GM12873 (cell line): ENCODE results near the gene HOXC12.
A peak's percentile ranks its signal among the peaks of the same experiment; 100 is the strongest.

Source experiments
- TF ChIP-seq, protein P1 (sequence below): IDR thresholded peaks from 2 replicates; pipeline ENCODE4 v1.5.1; 2012; ENCODE audit warnings: low read depth, mild to moderate bottlenecking, moderate library complexity, low read length, control low read depth; ENCODE audit not compliant: insufficient read depth; ENCODE audit errors: missing control alignments

The HOXC12 gene

DNA sequence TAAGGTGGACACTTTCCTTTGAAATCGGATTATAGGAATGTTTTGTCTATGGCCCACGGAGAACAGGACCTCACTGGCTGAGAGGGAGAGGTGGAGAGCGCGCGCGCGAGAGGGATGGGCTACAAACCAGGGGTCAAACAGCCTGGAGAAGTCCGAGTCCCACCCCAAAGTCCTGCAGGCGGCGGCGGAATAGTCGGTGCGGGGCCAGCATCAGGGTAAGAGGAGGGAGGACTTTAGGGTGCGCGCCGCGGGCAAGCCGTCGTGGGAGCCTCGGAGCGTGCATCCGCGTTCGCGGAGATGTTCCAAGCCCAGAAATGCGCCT lies 50.8 kb downstream of the HOXC12 start:
- TF ChIP-seq, protein P1, sequence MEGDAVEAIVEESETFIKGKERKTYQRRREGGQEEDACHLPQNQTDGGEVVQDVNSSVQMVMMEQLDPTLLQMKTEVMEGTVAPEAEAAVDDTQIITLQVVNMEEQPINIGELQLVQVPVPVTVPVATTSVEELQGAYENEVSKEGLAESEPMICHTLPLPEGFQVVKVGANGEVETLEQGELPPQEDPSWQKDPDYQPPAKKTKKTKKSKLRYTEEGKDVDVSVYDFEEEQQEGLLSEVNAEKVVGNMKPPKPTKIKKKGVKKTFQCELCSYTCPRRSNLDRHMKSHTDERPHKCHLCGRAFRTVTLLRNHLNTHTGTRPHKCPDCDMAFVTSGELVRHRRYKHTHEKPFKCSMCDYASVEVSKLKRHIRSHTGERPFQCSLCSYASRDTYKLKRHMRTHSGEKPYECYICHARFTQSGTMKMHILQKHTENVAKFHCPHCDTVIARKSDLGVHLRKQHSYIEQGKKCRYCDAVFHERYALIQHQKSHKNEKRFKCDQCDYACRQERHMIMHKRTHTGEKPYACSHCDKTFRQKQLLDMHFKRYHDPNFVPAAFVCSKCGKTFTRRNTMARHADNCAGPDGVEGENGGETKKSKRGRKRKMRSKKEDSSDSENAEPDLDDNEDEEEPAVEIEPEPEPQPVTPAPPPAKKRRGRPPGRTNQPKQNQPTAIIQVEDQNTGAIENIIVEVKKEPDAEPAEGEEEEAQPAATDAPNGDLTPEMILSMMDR = no peak

DNA sequence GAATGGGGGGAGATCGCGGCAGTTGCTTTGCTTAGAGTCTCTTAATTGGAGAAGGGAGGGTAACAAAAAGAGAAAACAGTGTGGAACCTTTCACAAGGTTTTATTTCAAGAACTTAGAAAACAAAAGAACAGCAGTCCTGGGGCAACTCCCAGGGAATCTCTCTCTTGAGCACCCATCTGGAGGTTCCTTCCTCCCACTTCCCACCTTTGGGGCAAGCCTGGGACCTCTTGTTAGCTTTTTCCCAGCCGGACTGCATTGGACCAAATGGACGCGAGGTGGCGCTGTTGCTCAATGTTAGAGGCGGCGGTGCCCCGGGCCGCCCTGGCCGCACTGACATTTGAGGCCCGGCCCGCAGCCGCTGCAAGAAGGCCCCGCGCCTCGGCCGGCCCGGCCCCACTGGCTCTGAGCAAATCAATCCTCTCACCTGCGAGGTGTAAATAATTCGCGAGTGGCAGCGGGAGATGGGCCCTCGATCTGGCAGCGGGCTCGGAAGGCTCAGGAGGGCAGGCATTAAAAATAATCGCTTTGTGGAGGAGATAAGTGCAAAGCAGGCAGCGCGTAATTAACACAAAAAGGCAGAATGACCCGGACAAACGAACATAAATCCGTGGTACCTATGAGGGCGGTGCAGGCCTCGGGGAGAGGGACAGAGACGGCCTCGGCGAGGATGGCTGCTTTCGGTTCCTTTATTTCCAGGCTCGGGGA lies 51.3 kb downstream of the HOXC12 start:
- TF ChIP-seq, protein P1 = peak; percentile 84

DNA sequence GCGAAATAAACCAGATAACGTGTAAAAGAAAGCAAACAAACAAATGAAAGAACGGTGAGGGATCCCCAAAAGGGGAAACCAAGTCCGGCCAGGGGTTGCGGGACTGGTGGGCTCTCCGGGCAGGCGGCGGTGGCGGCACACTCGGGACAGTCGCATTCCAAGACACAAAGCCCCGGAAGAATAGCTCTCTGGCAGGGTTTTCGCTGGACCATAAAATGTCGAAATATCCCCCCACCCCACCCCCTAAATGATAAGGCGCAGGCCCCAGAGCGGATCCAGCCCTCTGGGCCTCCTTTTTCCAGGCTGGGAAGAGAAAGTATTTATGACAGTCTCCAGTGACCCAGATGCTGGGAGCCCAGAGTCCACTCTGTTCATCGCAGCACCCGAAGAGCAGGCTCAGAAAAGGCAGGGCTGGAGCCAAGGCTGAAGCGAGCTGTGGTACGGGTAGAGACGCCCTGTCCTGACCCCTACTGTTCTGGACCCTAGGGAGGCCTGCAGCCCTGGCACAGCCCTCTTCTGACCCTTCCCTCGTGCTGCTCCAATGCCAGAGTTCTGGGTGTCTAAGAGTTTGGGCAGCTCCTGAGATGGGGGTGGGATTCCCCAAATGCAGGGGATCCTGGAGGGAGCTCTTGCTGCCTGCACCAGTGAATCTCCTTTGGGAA lies 52.0 kb downstream of the HOXC12 start:
- TF ChIP-seq, protein P1 = no peak

GRCh38 chr12:54007538-54008259 lies 53.0 kb downstream of the HOXC12 start:
- TF ChIP-seq, protein P1 = no peak

- TF ChIP-seq, protein P1 = no peak
Measured at GRCh38 chr12:54008260-54008552, 53.5 kb downstream of the HOXC12 start.
